SKM-1 treated with dmso at 0.1 percent for 144 hours (cell line): ENCODE measurements around the gene EHF.
A peak's percentile ranks its signal among the peaks of the same experiment; 100 is the strongest.

Experiments
- DNase-seq: peaks from one replicate; lab custom pipeline; 2025; ENCODE audit not compliant: unreplicated experiment; lab: John Stamatoyannopoulos, UW

EHF gene

GRCh38 chr11:34601609-34602008, 19.3 kb upstream of the EHF start:
- no peak for DNase-seq

DNA sequence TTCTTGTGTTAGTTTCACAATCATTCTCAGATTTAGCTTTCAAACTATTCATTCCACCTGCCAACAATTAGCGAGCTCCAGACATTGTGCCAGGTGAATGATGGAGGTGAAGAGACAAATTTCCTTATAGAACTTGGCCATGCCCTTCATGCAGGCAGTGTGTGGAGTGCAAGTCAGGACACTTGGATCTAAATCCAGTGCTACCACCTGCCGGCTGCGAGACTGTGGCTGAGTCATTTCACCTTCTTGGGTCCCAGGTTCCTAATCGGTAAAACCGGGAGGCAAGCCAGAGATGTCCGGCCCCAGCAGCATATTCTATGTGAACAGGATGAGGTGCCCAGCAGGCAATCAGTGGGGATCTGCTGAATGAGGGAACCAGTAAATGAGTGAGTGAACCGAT, 18.6 kb upstream of the EHF start:
- DNase-seq: no peak

DNA sequence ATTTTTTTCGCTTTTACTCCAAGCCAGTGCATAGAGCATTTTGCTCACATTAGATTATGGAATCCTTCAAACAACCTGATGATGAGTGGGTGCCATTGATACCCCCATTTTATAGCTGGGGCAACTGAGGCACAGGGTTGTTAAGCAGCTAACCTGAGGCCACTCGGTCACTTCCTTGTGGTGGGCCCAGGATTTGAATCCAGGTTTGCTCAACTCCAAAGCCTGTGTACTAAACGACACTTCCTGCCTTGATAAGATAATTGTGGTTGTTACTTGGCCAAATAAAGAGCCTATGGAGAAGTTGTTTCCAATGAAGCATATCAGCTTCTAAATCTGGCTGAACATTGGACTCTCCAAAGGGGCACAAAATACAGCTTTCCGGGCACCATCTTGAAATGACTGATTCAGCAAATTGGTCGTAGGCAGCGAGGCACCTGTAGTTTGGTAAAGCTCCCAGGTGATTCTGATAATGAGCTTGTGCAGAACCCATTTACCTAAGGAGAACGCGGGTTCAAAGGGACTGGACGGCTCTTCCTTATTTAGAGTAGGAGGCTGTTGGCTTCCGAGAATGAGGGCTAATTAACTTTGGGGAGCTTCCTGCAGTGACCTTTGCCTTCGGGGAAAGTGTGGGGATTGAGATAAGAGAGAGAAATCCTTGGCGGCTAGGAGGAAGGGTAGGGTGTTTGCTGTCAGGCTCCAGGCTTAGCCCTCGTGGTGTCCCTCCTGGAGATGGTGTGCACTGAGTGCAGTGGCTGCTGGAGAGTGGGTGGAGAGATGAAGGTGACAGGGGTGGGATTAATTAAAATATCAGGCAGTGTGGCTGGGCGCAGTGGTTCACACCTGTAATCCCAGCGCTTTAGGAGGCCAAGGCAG, 17.5 kb upstream of the EHF start:
- no peak for DNase-seq

DNA sequence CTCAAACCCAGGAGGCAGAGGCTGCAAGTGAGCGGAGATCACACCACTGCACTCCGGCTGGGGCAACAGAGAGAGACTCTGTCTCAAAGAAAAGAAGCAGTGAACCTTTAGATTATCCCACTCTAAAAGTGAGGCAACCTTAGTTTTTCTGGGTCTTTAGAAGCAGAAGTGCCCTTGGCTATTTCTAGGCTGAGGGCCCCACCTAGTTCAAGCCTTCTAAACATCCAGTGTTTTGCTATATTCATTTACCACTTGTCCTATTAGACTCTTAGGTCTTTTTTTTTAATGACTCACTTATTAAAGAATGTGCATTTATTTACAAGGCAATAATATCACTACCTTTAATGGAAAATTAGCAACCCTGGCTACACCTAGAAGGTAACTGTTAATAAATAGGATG, 16.7 kb upstream of the EHF start:
- peak; percentile 23 for DNase-seq

DNA sequence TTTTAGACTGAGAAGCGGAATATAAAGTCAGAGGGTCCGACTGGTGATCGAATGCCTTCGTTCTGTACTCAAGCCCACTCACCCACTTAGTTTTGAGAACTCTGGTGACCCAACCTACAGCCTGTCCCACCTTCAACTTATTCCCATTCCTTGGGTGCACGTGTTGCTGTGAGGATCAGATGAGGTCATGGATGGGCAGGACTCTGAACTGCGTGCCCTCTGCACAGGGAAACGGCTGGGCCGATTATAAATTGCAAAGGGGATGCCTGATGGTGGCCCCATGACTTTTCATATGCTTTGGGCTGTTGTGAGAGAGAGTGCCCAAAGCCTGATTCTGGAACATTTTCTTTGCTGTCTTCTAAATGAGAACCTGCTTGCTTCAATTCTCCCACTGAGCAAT, 16.0 kb upstream of the EHF start:
- no peak for DNase-seq

- DNase-seq: peak; percentile 27
Observed at GRCh38 chr11:34605481-34606325, 15.2 kb upstream of the EHF start.

- DNase-seq: no peak
Observed at GRCh38 chr11:34606326-34607120, 14.4 kb upstream of the EHF start.

GRCh38 chr11:34609187-34609751, 11.6 kb upstream of the EHF start:
- no peak for DNase-seq

DNA sequence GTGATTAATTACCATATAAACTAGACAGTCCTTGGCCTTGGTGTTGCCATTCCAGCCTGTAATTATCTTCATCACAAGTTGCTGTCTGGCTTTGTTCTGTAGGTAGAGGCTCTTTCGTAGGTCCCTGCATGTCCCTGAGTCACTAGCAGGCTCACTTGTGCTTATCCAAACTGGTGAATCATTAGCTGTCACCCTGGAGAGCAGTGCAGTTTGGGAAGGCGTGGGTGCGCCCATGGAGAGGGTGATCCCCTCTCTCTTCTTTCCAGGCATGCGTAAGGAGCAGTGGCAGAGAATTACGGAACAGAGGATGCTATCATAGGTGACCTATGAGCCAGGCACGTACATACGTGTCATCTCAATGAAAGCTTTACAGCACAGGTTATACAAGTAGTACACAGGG, 11.0 kb upstream of the EHF start:
- DNase-seq: no peak

- no peak for DNase-seq
Observed at GRCh38 chr11:34610324-34611041, 10.4 kb upstream of the EHF start.

DNA sequence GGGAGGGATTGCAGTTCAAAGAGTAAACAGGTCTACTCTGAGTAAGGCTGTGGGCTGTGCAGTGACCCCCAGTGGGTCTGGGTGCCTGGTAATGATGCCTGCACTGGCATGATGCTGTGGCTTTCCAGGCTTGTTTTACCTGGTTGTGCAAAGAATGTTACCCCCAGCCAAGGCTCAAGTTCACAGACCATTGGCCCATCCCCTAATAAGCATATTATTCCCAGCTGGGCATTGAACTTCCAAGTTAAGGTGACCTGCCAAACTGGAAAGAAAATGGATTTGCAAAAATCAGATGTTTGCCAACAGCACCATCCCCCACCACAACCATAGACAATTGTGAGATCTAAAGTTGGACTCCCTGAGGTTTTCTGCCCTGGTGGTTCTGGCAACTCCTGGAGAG, 7.9 kb upstream of the EHF start:
- DNase-seq: no peak

GRCh38 chr11:34613552-34614056, 7.3 kb upstream of the EHF start:
- DNase-seq: peak; percentile 70

GRCh38 chr11:34614344-34615104, 6.4 kb upstream of the EHF start:
- DNase-seq: peak; percentile 85

DNA sequence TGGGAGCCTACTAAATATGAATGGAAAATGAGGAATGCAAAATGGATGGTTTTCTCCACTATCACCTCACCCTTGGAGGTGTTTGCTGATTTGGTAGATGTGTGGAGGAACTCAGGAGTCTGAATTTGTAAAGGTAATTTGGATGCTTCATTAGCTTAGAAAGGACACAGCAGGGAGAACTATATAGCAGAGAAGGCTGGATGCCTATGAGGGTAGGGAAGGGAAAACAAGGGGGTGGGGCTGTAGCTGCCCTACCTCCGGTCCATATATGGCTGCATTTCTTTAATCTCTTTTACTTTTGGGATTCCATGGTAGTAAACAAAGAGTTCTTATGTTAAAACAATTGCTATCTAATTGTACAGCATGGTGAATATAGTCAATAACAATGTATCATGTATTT, 4.8 kb upstream of the EHF start:
- DNase-seq: no peak

DNA sequence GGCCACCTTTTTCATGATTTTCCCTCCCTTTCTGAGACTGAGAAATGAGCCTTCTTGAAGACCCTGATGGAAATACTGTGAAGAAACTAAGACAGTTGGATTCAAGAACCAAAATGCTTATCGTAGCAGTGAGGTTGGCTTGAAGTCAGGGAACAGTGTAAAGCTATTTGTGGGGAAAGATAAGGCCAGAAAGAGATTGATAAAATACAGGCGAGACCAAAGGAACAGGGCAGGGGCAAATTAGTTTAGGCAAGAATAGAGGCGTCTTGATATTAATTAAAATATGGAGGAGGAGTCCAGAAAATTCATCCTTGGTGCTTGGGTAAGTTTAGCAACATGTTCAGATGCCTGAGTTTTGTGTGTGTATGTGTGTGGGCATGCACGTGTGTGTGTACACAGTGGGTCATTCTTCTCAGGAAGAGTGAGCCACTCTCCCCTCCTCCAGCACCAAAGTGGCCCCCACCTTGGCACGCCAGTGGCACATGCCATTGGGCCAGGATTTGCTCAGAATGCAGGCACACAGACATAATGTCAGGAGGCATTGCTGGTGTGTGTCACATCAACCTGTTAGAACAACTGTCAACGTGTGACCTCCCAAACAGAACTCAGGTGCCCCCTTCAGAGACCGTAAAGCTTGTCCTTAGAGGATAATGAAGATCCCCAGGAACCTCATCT, 3.9 kb upstream of the EHF start:
- DNase-seq: no peak

GRCh38 chr11:34618406-34618805, 2.5 kb upstream of the EHF start:
- DNase-seq: no peak

DNA sequence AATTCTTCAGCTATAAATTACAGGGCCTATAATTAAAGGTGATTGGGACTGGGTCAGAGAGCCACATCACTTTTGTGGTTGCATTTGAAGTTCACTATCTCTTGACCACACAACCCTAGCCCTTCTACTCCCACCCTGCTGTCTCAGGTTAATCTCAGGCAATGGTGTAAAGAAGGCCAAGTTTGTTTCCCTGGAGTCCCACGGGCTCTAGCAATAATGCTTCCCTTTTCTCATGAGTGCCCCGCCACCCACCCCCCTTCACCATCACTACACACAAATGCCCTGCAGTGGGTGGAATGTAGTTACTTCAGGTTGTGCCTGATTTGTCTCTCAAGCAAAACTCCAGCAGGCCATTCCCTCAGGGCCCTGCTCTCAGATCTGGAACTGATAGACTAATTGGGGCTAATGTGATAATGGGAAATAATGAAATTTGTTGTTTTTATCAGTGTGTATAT, 1.8 kb upstream of the EHF start:
- no peak for DNase-seq

GRCh38 chr11:34620202-34620601, 691 bp upstream of the EHF start:
- no peak for DNase-seq

- no peak for DNase-seq
Observed at GRCh38 chr11:34621876-34622275, 983 bp downstream of the EHF start.
